Stimulated activated CD4-positive, alpha-beta T cell treated with anti-CD3 and anti-CD28 coated beads, Interleukin-1b, Interleukin-23, amount 100 ng/mL, for 4 hours (primary cell): ENCODE measurements around the gene PDE1C.

ENCODE experiments used
- DNase-seq, 2 donors: peaks; one replicate each; pipeline ENCODE4 v3.0.0-alpha.2; 2020; ENCODE audit warnings: low read depth in 2 of 2

The PDE1C gene

DNA sequence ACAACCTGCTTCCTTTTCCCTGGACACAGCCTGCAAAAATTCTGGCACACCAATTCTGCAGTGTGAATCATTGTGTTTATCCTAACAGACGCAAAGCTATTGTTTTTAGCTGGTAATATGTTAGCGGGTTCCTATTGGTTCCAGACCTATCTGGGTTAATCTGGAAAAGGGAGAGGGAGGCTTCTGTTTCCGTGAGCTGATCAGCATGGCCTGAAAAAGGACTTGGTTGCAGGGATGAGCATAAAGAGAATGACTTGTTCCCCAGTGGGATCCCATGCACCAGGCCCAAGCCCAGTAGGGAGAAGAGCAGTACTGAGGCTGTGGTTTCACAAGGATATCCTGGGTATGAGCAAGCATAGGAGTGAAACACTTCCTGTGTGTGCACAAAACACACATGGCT is 78.4 kb downstream of the PDE1C start:
- DNase-seq, result no peak

DNA sequence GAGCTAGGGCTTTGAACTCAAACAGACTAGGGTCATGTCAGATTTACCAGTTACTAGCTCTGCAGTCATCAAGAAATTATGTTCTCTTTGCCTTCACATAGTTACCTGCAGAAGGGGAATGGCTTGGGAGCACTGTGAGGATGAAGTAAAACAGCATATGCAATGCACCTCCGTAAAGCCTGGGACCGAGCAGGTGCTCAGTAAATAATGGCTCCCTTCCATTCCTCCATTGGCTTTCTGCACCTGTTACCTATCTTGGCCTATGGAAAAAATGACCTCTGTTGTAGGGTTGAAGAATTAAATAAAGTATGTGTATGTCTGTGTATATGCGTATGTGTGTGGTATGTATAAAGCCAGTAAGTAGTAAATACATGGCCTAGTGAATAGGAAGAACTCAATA is 78.8 kb downstream of the PDE1C start:
- no peak for DNase-seq

- no peak for DNase-seq
These were observed 83.2 kb downstream of the PDE1C start for GRCh38 chr7:31986878-31987518.

DNA sequence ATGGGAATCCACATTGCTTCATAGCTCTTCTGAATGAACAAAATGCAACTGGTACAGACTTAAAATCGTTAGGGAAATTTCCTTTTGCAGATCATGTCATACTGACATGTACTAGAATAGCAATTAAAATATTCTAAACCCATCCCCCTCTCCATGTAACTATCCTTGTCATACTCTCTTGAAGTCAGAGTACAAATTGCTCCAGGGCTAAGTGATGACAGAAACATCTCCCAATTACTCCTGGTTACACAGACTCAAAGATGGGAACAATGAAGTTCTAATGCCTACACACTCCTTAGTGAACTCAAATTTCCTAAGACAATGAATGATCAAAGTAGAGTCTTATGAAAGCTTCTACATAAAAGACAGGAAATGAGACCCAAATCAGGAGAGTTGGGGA is 87.2 kb downstream of the PDE1C start:
- DNase-seq, result no peak

- no peak for DNase-seq
These were observed 88.3 kb downstream of the PDE1C start for GRCh38 chr7:31981874-31982390.

DNA sequence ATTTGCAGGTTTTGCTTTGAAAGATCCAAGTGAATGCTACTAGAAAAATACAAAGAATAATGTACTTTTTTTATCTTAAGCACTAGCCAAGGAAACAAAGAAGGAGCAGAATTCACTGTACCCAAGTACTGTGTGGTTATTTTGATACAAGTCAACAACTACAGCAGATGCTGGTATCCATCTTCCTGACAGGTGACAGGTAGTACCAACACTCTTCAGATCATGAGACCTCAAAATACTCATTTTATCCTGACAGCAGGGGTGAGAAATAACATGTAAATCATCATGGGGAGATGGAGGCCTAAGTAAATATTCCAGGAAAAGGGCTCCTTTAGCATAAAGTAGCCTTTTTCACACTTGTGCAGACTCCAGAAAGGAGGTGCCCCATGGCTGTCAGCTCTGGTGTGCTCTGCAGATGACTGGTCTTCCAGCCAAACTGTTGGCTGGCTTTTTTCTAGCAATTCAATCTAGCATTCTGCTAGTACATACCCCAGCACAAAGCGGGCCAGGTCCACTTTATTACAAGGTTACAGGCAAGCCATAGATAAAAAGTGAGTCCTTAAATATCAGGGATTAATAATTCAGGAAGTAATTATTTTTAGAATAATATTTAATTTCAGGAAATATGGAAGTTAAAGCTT is 90.4 kb downstream of the PDE1C start:
- no peak for DNase-seq

DNA sequence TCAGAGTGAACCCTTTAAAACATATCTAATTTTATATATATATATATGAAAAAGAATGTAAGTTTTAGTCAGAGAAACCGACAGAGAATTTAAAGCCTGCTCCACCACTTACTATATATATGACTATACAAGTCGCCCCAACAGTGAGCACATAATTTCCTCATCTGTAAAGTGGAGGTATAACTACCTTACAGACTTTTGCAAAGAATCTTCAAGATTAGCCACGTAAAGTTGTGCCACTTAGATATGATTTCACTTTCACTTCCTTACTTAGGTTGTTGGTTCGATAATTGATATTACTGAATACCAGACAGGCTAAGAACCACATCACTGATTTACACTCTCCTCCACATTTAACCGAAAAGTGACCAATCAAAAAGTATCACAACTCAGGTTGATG is 94.7 kb downstream of the PDE1C start:
- DNase-seq, result no peak

DNA sequence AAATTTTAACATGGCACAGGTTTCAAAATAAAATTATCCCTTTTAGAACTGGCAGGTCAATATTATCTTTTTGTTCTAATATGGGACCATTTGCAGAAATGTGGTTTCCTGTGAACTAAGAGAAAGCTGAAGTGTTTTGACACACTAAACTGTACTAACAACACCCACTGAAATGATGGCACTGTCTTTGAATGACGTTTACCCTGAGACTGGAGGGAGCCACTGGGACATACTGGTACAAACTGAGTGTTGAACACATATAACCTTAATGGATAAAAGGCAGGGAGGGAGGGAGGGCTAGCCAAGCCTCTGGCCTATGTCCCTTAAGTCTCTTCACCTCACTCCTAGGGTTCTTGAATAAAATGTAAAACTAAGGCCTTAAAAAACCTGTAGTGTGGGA is 95.9 kb downstream of the PDE1C start:
- no peak for DNase-seq

GRCh38 chr7:31971049-31971667 is 99.0 kb downstream of the PDE1C start:
- no peak for DNase-seq

GRCh38 chr7:31970501-31970900 is 99.7 kb downstream of the PDE1C start:
- DNase-seq, result no peak

GRCh38 chr7:31963569-31964175 is 106.5 kb downstream of the PDE1C start:
- DNase-seq, result no peak

DNA sequence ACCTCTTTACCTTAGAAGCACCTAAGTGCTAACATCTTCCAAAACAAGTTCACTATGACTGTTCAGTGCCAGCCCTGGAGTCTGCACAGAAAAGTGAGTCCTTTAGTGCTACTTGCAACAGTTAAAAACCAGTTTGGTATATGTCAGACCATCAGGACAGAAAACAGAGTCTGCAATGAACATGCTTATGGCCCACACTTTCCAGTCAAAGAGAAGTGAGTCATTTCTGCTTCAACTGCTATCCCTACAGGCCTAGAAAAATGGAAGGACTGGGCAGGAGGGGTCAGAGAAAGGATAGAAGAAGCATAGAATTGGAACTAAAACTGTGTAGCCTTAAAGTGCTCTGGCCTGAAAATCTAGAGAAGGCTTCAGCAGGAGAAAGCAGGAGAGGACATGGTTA is 108.0 kb downstream of the PDE1C start:
- no peak for DNase-seq

DNA sequence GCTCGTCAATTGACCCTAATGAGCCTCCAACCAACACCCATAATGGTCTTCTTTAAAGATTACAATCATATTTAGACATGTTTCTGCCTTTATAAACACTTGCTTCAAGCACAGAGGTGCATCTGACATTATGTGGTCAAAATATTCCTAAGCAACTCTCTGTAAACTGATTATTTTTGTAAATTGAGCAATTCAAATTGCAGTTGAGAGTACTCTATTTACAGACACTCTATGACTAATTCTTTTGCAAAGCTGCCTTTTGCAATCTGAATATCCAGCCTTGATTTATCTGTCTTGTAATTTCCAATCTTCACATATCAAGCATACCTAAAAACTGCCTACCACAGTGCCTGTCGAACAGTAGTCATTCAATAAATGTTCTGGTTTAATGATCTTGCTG is 112.0 kb downstream of the PDE1C start:
- DNase-seq, result no peak

DNA sequence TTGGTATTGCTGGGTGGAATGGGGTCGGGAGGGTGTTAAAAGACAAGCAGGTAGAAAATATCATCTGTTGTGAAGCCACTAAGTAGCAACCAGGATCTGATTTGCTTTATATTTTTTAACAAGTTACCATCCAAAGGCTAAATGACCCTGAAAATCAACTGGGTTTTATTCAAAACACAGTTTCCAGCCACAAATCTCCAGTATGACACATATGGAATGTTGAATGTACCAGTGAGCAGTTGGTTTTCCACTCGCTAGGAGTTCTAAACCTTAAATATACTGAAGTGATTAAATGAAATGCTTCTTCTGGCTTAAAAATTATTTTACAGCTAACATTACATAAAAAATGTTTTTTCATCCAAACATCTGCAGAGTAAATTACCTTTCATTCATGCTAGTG is 112.5 kb downstream of the PDE1C start:
- no peak for DNase-seq

DNA sequence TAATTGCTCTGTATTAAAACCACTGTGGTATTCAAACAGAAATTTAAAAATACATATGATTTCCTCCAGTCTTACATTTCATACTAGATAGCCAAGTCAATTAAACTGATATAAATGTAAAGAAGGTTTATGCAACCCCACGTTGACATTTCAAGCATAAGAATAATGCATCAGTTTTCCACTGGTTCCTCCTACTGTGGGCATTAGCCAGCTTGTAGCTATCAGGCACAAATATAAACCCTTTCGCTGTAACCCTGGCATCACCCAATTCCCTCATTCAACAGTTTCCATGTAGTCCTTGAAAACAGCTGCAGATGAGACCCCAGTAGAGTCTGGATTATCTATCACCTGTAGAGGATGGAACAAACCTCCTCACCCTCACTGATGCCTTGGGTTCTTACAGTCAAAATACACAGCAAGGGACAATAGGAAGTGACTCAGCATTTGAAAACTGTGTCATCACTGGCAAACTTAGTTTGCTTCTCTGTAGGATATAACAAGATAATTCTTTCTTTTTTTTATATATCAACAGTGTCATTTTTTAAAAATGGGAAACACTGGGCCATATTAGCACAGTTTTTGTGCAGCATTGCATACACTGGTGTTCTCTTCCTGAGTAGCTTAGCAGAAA is 113.0 kb downstream of the PDE1C start:
- DNase-seq, result no peak

DNA sequence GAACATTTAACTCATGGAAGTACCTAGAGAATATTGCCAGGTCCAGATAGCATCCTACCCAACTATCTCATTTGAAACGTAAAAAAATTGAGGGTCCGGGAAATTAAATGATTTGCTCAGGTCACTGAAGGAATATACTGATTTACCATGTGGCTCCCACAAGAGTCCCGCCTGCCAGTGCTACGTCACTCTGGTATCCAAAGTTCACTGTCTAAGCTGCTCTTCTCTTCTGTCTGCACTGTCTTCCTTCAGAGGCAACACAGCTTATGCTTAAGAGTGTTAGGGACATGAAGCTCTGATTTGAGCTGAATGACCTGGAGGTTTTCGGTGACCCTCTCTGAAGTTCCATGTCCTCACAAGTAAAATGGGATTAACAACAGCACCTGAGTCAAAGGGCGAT is 114.6 kb downstream of the PDE1C start:
- no peak for DNase-seq

DNA sequence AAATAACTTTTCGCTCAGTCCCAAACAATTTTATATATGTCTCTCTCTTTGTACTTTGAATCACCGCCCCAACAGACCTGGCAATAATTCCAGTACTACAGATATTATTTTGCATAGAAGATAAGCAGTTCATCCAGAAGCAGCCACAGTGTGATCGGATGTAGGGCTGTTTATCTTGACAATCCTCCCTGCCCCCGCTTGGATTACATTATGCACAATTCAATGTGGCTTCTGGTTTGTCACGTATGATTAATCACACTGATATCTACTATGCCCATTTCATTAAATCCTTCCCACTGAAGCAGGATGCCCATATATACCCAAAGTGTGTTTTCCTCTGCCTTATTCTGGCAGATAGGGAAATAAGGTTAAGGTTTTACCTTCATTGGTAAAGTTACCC is 115.2 kb downstream of the PDE1C start:
- DNase-seq, result no peak

- DNase-seq, result no peak
These were observed 115.7 kb downstream of the PDE1C start for GRCh38 chr7:31954500-31954899.

DNA sequence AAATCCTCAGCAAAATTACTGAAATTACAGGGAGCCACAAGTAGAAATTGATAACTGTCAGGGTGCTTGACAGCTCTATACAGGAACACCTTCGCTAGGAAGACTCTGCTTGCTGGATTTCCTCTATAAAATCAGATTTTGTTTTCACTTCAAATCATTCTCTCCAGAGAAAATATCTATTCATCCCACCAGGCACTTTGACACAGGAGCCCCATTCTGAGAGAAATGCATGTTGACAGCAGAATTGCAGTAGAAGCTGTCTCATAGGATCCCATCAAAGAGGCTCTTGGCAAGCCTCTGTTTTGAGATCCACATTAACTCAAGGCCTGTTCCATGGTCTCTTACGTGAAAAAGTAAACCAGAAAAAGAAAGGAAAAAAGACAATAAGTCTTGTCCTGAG is 116.8 kb downstream of the PDE1C start:
- DNase-seq, result no peak

DNA sequence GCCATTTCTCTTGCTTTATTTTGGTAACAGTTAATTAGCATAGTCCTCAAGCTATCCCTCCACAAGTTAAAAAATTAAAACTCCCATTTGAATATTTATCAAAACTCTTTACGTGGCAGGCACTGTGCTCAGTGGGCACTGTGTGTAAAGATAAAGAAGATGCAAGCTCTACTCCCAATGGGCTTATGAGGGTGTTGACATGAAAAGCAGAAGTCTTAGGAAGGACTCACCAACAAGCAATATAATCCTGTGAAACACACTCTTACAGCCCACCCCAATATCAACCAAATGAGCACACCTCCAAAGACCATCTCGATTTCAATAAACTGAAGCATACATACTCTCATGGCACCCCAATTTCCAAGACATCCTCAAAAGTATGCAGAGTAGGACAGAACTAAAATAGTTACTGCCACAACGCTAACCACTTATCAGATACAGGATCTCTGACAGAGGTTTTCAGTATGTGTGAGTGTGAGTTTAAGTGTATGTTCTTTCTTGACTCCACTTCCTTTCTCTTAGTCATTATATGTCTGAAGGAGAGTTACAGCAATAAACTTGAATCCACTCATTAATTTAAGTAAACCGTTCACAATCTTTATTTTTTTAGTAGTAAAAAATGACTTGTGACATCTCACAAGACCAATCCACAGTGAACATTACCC is 120.0 kb downstream of the PDE1C start:
- DNase-seq, result no peak

DNA sequence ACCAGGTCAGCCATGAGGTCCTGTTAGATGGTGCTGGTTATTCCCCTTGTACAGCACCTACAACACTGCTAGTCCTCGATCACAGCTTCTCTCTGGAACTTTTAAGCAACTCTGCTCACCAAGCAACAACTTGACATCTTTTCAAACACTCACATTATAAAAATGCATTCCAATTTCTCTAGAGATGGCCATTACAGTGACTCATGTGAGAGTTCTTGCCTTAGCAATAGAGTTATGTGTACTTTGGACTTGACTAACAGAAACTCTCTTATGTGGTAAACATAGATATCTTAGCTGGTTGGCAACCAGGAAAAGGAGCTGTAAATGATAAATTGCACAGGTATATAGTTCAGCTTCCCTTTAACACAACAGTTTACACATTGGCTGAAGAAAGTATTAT is 122.2 kb downstream of the PDE1C start:
- no peak for DNase-seq

GRCh38 chr7:31940167-31940566 is 130.0 kb downstream of the PDE1C start:
- DNase-seq, result no peak
